GM18499 (cell line): ENCODE results near the gene SYK.

ENCODE experiments used
- ATAC-seq: cut with Tn5 transposase; IDR thresholded peaks from one replicate; pipeline ENCODE4 v1.9.1; 2021; ENCODE audit warnings: moderate number of reproducible peaks; ENCODE audit not compliant: insufficient read depth, unreplicated experiment

SYK gene

GRCh38 chr9:90899287-90899686, 97.7 kb downstream of the SYK start:
- ATAC-seq: no peak

GRCh38 chr9:90900130-90900529, 98.5 kb downstream of the SYK start:
- ATAC-seq: no peak

GRCh38 chr9:90901933-90902332, 100.3 kb downstream of the SYK start:
- ATAC-seq: no peak

GRCh38 chr9:90903766-90904424, 102.3 kb downstream of the SYK start:
- ATAC-seq: no peak

- no peak for ATAC-seq
Observed at GRCh38 chr9:90904706-90905478, 103.3 kb downstream of the SYK start.

- no peak for ATAC-seq
Observed at GRCh38 chr9:90905822-90906221, 104.2 kb downstream of the SYK start.

GRCh38 chr9:90906316-90907055, 104.9 kb downstream of the SYK start:
- ATAC-seq: no peak

GRCh38 chr9:90907056-90907445, 105.4 kb downstream of the SYK start:
- no peak for ATAC-seq

- ATAC-seq: no peak
Observed at GRCh38 chr9:90907790-90908189, 106.2 kb downstream of the SYK start.

- ATAC-seq: no peak
Observed at GRCh38 chr9:90909225-90909624, 107.6 kb downstream of the SYK start.

GRCh38 chr9:90909747-90910283, 108.2 kb downstream of the SYK start:
- ATAC-seq: no peak

- ATAC-seq: no peak
Observed at GRCh38 chr9:90914196-90914595, 112.6 kb downstream of the SYK start.

- no peak for ATAC-seq
Observed at GRCh38 chr9:90914868-90915483, 113.4 kb downstream of the SYK start.

GRCh38 chr9:90915693-90916092, 114.1 kb downstream of the SYK start:
- no peak for ATAC-seq

GRCh38 chr9:90916147-90916734, 114.6 kb downstream of the SYK start:
- no peak for ATAC-seq

- no peak for ATAC-seq
Observed at GRCh38 chr9:90919883-90920282, 118.3 kb downstream of the SYK start.

GRCh38 chr9:90921104-90921503, 119.5 kb downstream of the SYK start:
- ATAC-seq: no peak

- ATAC-seq: no peak
Observed at GRCh38 chr9:90921969-90922368, 120.3 kb downstream of the SYK start.

- ATAC-seq: no peak
Observed at GRCh38 chr9:90925581-90926257, 124.1 kb downstream of the SYK start.

- no peak for ATAC-seq
Observed at GRCh38 chr9:90926936-90927335, 125.3 kb downstream of the SYK start.
